PFSK-1 (cell line): ENCODE data around the gene LTO1.

Source experiments
- FOXP2 ChIP-seq: optimal IDR thresholded peaks from 2 replicates; pipeline ENCODE3; 2011; ENCODE audit warnings: borderline replicate concordance, control low read depth, inconsistent platforms; ENCODE audit not compliant: insufficient read depth; ENCODE audit errors: extremely low read length, extremely low read depth
- POLR2AphosphoS5 ChIP-seq: IDR thresholded peaks from 2 replicates; pipeline ENCODE4 v1.6.1; 2012; ENCODE audit warnings: low read depth, mild to moderate bottlenecking, control low read depth, low read length, moderate library complexity
- SIN3A ChIP-seq: IDR thresholded peaks from 2 replicates; pipeline ENCODE4 v1.6.1; 2012; ENCODE audit warnings: mild to moderate bottlenecking, low read length, moderate library complexity, borderline replicate concordance; ENCODE audit not compliant: insufficient read depth
- TAF1 ChIP-seq: IDR thresholded peaks from 2 replicates; pipeline ENCODE4 v1.6.1; 2012; ENCODE audit warnings: low read length, control low read depth, borderline replicate concordance; ENCODE audit not compliant: insufficient read depth
- TF ChIP-seq, protein P1 (sequence below), 2 experiments: IDR thresholded peaks; 2 replicates each; pipeline versions ENCODE4 v1.6.1 to v1.8.0; 2011 to 2012; ENCODE audit warnings: low read depth in 2 of 2, low read length in 2 of 2, control low read depth in 1 of 2, inconsistent platforms in 1 of 2, mild to moderate bottlenecking in 1 of 2, moderate library complexity in 1 of 2; ENCODE audit not compliant: insufficient read depth in 1 of 2

The LTO1 gene

DNA sequence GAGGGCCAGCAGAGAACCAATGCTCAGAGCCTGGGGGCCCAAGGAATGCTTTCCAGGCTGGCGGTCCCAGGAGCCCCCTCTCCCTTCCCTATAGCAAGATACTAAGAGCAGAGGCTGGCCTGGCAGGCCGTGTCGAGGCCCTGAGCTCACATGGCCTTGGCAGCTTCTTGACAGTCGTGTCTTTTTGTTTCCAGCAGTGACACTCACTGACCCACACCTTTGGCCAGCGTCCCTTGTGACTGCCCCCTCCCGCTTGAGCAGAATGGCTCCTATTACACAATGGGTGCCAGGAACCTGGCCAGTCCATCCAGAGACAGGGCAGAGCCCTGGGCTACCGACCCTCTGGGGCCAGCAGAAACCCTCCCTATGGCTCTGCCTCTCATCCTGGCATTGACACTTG, 40.6 kb downstream of the LTO1 start:
- TF ChIP-seq, protein P1, sequence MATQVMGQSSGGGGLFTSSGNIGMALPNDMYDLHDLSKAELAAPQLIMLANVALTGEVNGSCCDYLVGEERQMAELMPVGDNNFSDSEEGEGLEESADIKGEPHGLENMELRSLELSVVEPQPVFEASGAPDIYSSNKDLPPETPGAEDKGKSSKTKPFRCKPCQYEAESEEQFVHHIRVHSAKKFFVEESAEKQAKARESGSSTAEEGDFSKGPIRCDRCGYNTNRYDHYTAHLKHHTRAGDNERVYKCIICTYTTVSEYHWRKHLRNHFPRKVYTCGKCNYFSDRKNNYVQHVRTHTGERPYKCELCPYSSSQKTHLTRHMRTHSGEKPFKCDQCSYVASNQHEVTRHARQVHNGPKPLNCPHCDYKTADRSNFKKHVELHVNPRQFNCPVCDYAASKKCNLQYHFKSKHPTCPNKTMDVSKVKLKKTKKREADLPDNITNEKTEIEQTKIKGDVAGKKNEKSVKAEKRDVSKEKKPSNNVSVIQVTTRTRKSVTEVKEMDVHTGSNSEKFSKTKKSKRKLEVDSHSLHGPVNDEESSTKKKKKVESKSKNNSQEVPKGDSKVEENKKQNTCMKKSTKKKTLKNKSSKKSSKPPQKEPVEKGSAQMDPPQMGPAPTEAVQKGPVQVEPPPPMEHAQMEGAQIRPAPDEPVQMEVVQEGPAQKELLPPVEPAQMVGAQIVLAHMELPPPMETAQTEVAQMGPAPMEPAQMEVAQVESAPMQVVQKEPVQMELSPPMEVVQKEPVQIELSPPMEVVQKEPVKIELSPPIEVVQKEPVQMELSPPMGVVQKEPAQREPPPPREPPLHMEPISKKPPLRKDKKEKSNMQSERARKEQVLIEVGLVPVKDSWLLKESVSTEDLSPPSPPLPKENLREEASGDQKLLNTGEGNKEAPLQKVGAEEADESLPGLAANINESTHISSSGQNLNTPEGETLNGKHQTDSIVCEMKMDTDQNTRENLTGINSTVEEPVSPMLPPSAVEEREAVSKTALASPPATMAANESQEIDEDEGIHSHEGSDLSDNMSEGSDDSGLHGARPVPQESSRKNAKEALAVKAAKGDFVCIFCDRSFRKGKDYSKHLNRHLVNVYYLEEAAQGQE (IDR thresholded peaks at IDR 0.05; ENCODE audit: insufficient read depth in 1 of 2, low read depth in 2 of 2, low read length in 2 of 2): no peak
- TF ChIP-seq POLR2AphosphoS5 (no peak), FOXP2 (no peak)

DNA sequence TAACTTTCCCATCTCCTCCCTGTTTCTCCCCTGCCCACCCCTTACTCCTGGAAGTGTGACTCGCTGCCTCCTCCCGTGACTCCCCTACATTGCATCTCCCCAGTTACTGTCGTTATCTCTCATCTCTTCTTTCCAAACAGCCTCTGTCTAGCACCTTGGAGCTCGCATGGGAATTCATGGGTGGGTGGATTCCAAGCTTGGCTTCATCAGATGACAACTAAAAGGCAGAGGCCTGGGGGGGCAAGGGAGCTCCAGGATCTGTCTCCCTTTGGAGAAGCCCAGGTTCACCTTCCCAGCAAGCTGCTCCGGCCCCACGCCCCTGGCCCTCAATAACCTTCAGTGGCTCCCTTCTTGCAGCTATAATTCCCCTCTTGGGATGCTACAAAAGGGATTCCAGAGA, 41.1 kb downstream of the LTO1 start:
- TF ChIP-seq FOXP2: no peak
- TF ChIP-seq SIN3A: no peak
- TF ChIP-seq POLR2AphosphoS5: no peak
- TF ChIP-seq, protein P1 (IDR thresholded peaks at IDR 0.05; ENCODE audit: insufficient read depth in 1 of 2, low read depth in 2 of 2, low read length in 2 of 2): no peak
- TF ChIP-seq TAF1: no peak

DNA sequence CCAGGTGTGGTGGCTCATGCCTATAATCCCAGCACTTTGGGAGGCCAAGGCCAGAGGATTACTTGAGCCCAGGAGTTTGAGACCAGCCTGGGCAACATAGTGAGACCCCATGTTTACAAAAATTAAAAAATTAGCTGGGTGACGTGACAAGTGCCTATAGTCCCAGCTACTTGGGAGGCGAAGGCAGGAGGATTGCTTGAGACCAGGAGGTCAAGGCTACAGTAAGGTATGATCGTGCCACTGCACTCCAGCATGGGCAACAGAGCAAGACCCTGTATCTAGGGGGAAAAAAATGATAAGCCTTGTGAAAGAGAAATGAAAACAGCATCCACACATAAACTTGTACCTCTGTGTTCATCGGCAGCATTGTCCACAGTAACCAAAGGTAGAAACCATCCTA, 42.3 kb downstream of the LTO1 start:
- TF ChIP-seq TAF1: no peak
- no peak for TF ChIP-seq SIN3A
- TF ChIP-seq, protein P1 (IDR thresholded peaks at IDR 0.05; ENCODE audit: insufficient read depth in 1 of 2, low read depth in 2 of 2, low read length in 2 of 2): no peak
- TF ChIP-seq FOXP2: no peak
- TF ChIP-seq POLR2AphosphoS5: no peak

DNA sequence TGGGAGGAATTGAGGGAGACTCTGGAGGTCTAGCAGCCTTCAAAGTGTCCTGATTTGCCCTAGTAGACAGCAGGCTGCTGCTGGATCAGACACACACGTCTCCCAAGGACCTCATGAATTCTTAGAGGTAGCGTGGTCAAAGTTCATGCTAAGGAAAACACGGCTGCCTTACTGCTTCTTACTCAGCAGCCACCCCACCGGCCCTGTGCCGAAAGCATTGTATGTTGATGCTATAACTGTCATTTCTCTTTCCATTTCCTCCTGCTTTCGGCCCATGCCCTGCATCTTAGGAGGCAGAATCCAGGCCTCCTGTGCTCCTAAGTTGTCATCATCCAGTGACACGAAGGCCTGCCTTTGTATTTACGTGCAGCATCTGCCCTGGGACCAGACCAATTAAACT, 44.7 kb downstream of the LTO1 start:
- no peak for TF ChIP-seq POLR2AphosphoS5
- no peak for TF ChIP-seq TAF1
- TF ChIP-seq, protein P1 (IDR thresholded peaks at IDR 0.05; ENCODE audit: insufficient read depth in 1 of 2, low read depth in 2 of 2, low read length in 2 of 2): no peak
- TF ChIP-seq SIN3A: no peak
- no peak for TF ChIP-seq FOXP2

DNA sequence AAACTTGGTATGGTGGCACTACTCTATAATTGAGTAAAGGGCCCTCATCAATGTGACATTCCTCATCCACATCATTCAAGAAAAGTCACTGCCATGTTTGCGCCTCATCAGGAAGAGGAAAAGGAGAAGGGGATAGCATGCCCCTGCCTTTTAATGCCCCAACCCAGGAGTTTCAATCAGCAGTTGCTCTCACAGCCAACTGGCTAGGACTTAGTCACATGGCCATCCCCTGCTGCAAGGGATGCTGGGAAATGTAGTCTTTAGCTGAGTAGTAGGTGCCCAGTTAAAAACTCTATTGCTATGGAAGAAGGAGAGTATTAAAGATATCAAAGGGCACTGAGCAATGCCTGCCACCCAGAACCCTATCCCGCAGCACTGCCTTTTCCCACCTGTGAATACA, 45.1 kb downstream of the LTO1 start:
- TF ChIP-seq TAF1: no peak
- TF ChIP-seq, protein P1 (IDR thresholded peaks at IDR 0.05; ENCODE audit: insufficient read depth in 1 of 2, low read depth in 2 of 2, low read length in 2 of 2): no peak
- TF ChIP-seq FOXP2: no peak
- no peak for TF ChIP-seq POLR2AphosphoS5
- TF ChIP-seq SIN3A: no peak
